Stomach smooth muscle (tissue), 2 donors: ENCODE results near the gene RREB1.

Experiments
- H3K27ac ChIP-seq: one replicate; pipeline ENCODE4 v1.7.0; 2013; ENCODE audit warnings: mild to moderate bottlenecking, low read length, inconsistent platforms
- H3K27me3 ChIP-seq, 2 donors: one replicate each; pipeline ENCODE4 v1.7.0; 2013; ENCODE audit warnings: low read length in 2 of 2; ENCODE audit not compliant: insufficient read depth in 2 of 2, control insufficient read depth in 1 of 2
- H3K36me3 ChIP-seq, 2 donors: one replicate each; pipeline ENCODE4 v1.7.0; 2013; ENCODE audit warnings: low read length in 2 of 2; ENCODE audit not compliant: control insufficient read depth in 2 of 2, insufficient read depth in 2 of 2
- H3K4me1 ChIP-seq: one replicate; pipeline ENCODE4 v1.7.0; 2013; ENCODE audit warnings: low read length; ENCODE audit not compliant: control insufficient read depth, insufficient read depth
- H3K4me3 ChIP-seq, 2 donors: one replicate each; pipeline ENCODE4 v1.7.0; 2013; ENCODE audit warnings: low read length in 2 of 2
- H3K9ac ChIP-seq, 2 donors: one replicate each; pipeline ENCODE4 v1.7.0; 2013; ENCODE audit warnings: low read length in 2 of 2, mild to moderate bottlenecking in 1 of 2
- H3K9me3 ChIP-seq, 2 donors: one replicate each; pipeline ENCODE4 v1.7.0; 2013; ENCODE audit warnings: low read length in 2 of 2; ENCODE audit not compliant: control insufficient read depth in 2 of 2
- donor health status: healthy.
- donor health status: Pancreatic carcinoma.

Gene RREB1

DNA sequence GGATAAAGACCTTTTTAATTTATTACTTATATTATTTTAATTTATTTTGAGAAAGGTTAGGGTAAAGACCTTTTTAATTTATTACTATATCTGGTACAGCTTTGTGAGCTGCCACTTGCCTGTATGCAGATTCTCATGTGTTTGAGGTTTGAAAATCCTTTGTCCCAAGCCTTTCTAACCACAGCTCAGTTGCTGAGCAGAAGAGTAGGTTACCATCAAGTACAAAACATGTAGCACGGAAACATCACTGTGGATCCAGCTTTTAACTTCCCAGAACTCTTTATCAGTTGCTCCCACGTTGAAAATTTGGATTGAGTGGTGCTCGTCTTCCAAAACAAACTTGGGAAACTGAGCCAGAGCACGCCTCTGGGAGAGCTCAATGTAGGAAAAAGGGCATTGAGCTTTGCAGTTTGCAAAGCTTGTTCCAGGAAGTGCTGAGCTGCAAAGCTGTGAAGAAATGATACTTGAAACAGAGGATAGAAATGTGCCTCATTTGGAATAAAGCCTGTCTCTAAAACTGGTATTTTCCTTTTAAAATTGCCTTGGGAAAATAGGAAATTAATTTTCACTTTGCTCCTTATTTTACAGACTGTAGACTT, 89.0 kb downstream of the RREB1 start:
- Histone ChIP-seq H3K27me3 (no peaks in the 10 kb centered on the region), H3K4me3 (no peak overlapping the region), H3K9me3 (no peaks in the 10 kb centered on the region), H3K9ac (no peak overlapping the region), H3K4me1 (no peaks in the 10 kb centered on the region), H3K27ac (no peak overlapping the region), H3K36me3 (peaks cover 1 to 10% of the 10 kb centered on the region in 2 donors)

DNA sequence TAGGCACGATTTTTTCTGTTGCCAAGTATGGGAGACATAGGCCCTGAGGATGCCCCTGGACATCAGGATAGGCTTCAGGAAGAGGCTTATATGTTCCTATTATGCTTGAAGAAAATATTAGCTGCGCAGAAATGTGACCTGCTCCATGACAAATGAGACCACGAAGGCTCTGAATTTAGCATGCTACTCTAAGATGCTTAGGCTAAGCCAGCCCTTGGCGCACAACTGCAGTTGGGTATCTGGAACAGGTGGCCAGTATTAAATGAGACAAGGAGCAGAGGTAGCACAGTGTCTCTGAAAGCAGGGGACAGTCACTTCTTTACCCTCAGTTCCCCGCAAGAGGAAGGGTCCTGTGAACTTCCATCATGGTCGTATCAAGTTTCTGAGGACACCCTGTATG, 90.0 kb downstream of the RREB1 start:
- no peak overlapping the region for H3K9ac ChIP-seq
- no peak overlapping the region for H3K27ac ChIP-seq
- H3K9me3 ChIP-seq: no peaks in the 10 kb centered on the region
- no peaks in the 10 kb centered on the region for H3K4me1 ChIP-seq
- H3K4me3 ChIP-seq: no peak overlapping the region
- H3K36me3 ChIP-seq: peaks cover 9 to 19% of the 10 kb centered on the region in 2 donors
- no peaks in the 10 kb centered on the region for H3K27me3 ChIP-seq

GRCh38 chr6:7198833-7199800, 91.4 kb downstream of the RREB1 start:
- Histone ChIP-seq H3K27me3 (no peaks in the 10 kb centered on the region), H3K4me1 (no peaks in the 10 kb centered on the region), H3K9me3 (no peaks in the 10 kb centered on the region), H3K36me3 (peaks cover 13 to 22% of the 10 kb centered on the region in 2 donors), H3K27ac (no peak overlapping the region), H3K9ac (no peak overlapping the region), H3K4me3 (no peak overlapping the region)

GRCh38 chr6:7200598-7201443, 93.1 kb downstream of the RREB1 start:
- Histone ChIP-seq H3K4me3 (no peak overlapping the region), H3K36me3 (peaks cover 21 to 25% of the 10 kb centered on the region in 2 donors), H3K27me3 (no peaks in the 10 kb centered on the region), H3K9me3 (no peaks in the 10 kb centered on the region), H3K27ac (no peak overlapping the region), H3K9ac (no peak overlapping the region), H3K4me1 (no peaks in the 10 kb centered on the region)

DNA sequence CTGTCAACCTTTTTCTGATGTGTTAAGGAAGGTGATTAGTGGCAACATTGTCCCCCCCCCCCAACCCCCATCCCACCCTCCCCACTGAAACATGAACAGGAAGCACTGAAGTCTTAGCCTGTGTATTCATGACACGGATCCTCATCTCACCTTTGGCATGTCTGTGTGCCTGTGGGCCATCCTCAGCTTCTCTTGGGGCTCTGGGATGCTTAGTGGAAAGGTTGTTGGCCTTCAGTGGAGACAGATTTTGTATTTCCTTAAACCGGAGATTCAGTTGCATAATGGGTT, 93.6 kb downstream of the RREB1 start:
- H3K27me3 ChIP-seq: no peaks in the 10 kb centered on the region
- no peaks in the 10 kb centered on the region for H3K9me3 ChIP-seq
- H3K4me1 ChIP-seq: no peaks in the 10 kb centered on the region
- no peak overlapping the region for H3K9ac ChIP-seq
- H3K27ac ChIP-seq: no peak overlapping the region
- peaks cover 21 to 26% of the 10 kb centered on the region in 2 donors for H3K36me3 ChIP-seq
- H3K4me3 ChIP-seq: no peak overlapping the region

- no peaks in the 10 kb centered on the region for H3K4me1 ChIP-seq
- H3K27ac ChIP-seq: no peak overlapping the region
- no peak overlapping the region for H3K4me3 ChIP-seq
- H3K9ac ChIP-seq: no peak overlapping the region
- H3K27me3 ChIP-seq: no peaks in the 10 kb centered on the region
- H3K9me3 ChIP-seq: no peaks in the 10 kb centered on the region
- H3K36me3 ChIP-seq: peaks cover 21 to 31% of the 10 kb centered on the region in 2 donors
These were observed 94.2 kb downstream of the RREB1 start for GRCh38 chr6:7201732-7202541.

DNA sequence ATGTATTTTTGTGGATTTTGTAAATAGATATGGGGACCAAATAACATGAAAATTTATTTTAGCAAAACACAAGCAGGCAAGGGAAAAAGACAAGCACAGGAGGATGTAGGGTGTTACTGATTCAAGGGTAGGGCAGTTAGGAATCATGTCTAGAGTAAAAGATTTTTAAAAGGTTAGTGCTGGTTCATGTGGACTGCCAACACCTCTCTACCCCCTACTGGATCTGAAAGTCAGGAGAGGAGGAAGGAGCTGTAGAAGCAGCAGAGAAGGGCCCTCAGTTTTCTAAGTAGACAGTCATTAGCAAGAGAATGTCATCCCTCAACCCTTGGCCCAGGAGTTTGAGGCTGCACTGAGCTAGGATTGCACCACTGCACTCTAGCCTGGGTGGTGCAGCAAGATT, 95.2 kb downstream of the RREB1 start:
- no peaks in the 10 kb centered on the region for H3K27me3 ChIP-seq
- no peak overlapping the region for H3K9ac ChIP-seq
- no peaks in the 10 kb centered on the region for H3K9me3 ChIP-seq
- no peak overlapping the region for H3K4me3 ChIP-seq
- no peaks in the 10 kb centered on the region for H3K4me1 ChIP-seq
- peaks cover 21 to 32% of the 10 kb centered on the region in 2 donors for H3K36me3 ChIP-seq
- no peak overlapping the region for H3K27ac ChIP-seq

DNA sequence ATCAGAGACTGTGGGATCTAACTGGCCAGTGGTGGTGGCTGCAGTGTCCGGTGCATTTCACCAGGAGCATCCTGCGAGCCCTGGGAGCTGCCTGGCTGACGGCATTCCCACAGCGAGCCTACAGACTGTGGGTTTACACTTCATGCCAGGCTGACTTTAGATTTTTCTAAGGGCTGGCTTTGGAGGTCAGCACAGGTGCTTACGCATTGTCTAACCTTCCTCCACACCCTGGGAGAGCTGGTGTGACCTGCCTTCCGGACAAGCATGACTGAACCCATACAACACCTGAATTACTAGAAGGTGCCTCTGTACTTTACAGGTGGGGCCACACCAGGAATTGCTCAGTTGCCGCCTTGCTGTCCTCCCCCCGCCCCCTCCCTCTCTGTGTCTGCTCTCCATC, 96.2 kb downstream of the RREB1 start:
- Histone ChIP-seq H3K9ac (no peak overlapping the region), H3K4me1 (no peaks in the 10 kb centered on the region), H3K36me3 (peaks cover 21 to 32% of the 10 kb centered on the region in 2 donors), H3K4me3 (no peak overlapping the region), H3K27me3 (no peaks in the 10 kb centered on the region), H3K27ac (no peak overlapping the region), H3K9me3 (no peaks in the 10 kb centered on the region)

- no peak overlapping the region for H3K27ac ChIP-seq
These were observed 97.0 kb downstream of the RREB1 start for GRCh38 chr6:7204726-7205125.

GRCh38 chr6:7207720-7208119, 100.0 kb downstream of the RREB1 start:
- Histone ChIP-seq H3K9ac (no peak overlapping the region), H3K4me3 (no peak overlapping the region), H3K4me1 (no peaks in the 10 kb centered on the region), H3K36me3 (peaks cover 29 to 34% of the 10 kb centered on the region in 2 donors), H3K27ac (no peak overlapping the region), H3K9me3 (no peaks in the 10 kb centered on the region), H3K27me3 (no peaks in the 10 kb centered on the region)

More at GRCh38 chr6:7204726-7205125, 97.0 kb downstream of the RREB1 start:
- Histone ChIP-seq H3K27me3 (no peaks in the 10 kb centered on the region), H3K4me1 (no peaks in the 10 kb centered on the region), H3K36me3 (peaks cover 21 to 30% of the 10 kb centered on the region in 2 donors), H3K4me3 (no peak overlapping the region), H3K9me3 (no peaks in the 10 kb centered on the region), H3K9ac (no peak overlapping the region)
